HG02759 (cell line): ENCODE measurements around the gene PCGF5.
"Not testable (repeated sequence)": the region's sequence is repeated elsewhere in the genome, so short reads cannot be mapped to it uniquely, and the experiment has no call there.

ENCODE experiments used
- ATAC-seq: cut with Tn5 transposase; IDR thresholded peaks from one replicate; pipeline ENCODE4 v1.9.1; 2021; ENCODE audit warnings: mild to moderate bottlenecking, moderate library complexity; ENCODE audit not compliant: unreplicated experiment

PCGF5 gene

DNA sequence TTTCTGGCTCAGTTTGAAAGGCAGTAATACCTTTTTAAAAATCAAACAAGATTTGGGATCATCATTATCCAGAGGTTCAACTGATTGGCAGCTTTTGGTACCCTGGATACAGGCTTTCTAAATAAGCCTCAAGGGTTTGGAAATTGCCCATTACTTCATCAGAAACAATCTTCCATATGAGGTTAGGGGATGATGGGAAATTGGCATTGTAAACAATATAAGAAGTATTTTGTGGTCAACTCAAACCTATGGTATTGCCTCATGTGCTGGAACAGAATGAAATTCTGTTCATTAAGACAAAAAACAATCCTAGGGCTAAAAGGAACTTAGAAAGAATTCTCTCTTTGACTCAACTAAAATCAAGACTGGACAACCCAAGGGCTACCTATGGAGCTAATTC is 97.1 kb downstream of the PCGF5 start:
- no peak for ATAC-seq

- ATAC-seq: no peak
These were observed 98.9 kb downstream of the PCGF5 start for GRCh38 chr10:91319336-91319735.

DNA sequence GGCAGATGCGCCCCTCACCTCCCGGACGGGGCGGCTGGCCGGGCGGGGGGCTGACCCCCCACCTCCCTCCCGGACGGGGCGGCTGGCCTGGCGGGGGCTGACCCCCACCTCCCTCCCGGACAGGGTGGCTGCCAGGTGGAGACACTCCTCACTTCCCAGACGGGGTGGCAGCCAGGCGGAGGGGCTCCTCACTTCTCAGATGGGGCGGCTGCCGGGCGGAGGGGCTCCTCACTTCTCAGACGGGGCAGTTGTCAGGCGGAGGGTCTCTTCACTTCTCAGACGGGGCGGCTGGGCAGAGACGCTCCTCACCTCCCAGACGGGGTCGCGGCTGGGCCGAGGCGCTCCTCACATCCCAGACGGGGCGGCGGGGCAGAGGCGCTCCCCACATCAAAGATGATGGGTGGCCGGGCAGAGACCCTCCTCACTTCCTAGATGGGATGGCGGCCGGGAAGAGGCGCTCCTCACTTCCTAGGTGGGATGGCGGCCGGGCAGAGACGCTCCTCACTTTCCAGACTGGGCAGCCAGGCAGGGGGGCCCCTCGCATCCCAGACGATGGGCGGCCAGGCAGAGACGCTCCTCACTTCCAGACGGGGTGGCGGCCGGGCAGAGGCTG is 102.9 kb downstream of the PCGF5 start:
- not testable (repeated sequence) for ATAC-seq

GRCh38 chr10:91328320-91328984 is 108.0 kb downstream of the PCGF5 start:
- ATAC-seq: no peak
